Stimulated activated CD8-positive, alpha-beta memory T cell treated with anti-CD3 and anti-CD28 coated beads, Interleukin-12 subunit alpha, Interleukin-12 subunit beta, amount 100 ng/mL, for 4 hours (primary cell): ENCODE results near the gene CMTM4.

Experiments
- DNase-seq: peaks from one replicate; pipeline ENCODE4 v3.0.0-alpha.2; 2020; ENCODE audit warnings: low read depth

Gene CMTM4

DNA sequence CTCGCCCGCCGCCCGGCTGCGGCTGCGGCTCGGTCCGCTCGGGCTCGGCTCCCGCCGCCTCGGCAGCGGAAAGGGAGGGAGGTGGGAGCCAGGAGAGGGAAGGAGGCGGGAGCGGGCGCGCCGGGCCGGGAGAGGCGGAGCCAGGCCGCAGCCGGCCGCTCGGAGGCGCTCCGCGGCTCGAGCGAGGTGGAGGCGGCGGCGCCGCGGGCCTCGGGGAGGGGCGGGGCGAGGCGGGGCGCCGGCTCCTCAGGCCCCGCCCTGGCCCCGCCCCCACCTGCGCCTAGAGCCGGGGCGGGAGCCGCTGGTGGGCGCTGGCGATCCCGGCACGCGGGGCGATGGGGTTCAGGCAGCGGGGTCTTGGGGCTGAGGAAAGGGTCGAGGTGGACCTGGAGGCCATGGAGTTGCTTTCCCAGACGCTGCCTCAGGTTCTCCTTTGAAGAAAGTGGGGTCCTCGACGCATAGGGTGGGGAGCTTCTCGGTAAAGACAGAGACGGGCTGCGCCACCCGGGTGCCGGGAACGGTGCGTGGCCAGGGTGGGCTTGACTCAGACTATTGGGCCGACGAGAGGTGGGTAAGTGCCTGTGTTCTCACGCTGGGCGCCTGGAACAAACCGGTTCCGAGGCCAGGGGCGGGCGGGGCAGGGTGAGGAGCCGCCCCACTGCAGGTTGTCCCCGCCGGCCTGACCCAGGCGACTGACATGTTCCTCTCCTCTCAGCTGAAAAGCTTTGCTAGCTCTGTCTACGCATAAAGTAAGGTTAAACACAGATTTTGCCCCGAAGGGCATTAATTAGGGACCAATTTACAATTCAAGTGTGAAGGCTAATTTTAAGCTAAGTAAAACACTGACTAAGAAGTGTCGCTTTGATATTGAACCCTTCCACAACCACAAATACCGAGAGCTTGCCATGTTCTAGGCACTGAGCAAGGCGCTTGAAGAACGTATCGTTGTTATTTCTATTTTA, at the start of gene CMTM4:
Gene CMTM4 (minus strand): TSS at position 75 of the 962 bp plus-strand sequence. CDS start 218 bp downstream, outside the sequence.
- peak; percentile 64 for DNase-seq

DNA sequence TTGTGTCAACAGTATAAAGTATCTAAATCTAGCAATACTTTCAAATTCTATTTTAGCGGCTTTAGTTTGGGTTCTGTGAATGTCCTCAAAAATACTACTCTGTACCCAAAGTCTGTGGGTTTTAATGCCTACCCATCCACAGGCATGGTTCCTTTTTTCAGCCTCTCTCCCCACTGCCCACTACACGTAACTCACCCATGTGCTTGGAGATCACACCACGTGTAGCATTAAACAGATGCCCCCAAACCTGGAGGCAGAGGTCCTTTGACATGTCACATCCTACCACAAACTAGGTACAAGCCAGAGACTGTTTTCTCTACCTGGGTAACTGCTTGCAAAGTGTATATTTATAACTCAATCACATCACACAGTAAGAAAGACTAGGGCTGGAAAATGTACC, 49.5 kb upstream of the CMTM4 start:
- no peak for DNase-seq

DNA sequence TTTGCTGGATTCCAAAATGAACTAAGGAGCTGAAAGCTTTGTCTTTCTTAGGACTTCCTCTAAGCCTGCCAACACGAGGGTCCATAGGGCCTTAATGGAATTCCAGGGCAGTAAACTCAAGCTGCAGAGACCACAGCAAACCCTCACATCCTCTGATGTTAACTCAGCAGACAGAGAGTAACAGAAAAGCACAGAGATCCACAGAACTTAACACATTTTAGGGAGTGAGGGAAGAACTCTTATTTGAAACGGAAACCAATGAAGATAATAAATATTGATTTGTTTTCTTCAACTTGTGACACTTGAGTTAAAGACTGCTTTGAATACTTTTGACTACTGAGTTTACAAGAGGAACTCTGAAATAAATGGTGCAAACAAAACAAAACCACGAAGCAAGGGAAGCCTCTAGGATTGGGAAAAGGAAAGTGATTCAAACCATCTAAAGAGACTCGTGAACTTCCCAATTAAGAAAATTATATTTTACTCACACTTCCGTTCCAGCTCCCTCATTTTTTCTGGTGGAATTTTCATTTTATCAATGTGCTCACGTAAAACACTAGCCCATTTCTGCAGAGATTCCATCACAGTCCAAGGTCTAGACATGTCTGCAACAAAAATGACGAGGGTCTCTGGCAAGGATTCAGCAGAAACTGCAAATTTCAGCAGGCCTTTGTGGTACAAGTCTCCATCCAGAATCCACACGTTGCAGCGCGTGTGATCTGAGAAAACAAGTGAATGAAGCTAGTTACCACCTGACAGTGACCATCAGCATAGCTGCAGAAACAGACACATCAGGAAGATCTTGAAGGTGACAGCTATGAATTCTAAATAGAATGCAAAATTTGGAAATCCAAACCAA, 45.6 kb upstream of the CMTM4 start:
- DNase-seq, result no peak

DNA sequence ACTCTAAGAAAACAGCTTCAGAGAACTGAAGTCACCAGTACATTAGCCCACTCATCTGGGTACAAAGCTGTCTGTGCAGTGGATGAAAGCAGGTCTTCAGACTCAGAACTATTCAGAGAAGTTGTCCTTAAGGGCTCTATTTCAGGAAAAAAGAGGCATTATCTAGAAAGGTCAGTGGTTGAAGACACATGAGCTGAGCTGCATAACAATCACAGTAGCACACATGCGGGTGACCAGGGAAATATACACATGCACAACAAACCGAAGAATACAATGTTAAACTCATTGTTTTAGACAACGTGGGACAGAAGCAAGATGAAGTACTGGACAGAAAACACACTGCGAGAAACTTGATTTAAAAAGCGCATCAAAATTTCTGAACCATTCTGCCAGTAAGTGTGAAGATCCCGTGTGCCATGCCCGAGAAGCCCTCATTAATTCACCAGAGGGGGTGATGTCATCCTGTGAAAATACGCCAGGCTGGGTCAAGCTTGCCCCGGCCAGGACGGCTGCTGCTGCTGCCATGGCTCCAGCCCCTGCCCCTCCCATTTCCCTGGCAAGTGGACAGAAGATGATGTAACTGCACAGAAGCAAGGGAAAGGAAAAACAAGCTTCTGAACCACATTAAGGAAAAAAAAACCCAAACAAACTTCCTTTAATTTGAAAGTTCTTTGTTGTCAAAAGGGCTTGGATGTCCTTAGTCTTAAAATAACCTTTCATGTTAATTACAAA, 44.8 kb upstream of the CMTM4 start:
- DNase-seq, result no peak

DNA sequence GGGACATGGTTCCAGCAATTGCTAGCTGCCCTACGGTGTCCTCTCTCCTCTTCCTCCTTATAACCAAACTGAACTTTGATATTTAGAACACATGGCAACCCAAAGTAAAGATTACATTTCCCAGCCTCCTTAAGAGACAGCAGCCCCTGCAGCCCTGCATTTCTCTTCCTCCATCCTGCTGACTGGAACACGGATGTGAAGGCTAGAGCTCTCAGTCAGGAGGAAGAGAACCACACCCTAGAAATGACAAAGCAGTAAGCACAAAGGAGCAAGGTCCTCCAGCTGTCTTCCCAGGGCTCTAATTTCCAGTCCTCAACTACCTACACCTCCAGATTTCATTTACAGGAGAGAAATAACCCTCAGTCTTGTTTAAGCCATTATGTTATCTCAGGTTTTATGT, 44.0 kb upstream of the CMTM4 start:
- DNase-seq, result no peak

DNA sequence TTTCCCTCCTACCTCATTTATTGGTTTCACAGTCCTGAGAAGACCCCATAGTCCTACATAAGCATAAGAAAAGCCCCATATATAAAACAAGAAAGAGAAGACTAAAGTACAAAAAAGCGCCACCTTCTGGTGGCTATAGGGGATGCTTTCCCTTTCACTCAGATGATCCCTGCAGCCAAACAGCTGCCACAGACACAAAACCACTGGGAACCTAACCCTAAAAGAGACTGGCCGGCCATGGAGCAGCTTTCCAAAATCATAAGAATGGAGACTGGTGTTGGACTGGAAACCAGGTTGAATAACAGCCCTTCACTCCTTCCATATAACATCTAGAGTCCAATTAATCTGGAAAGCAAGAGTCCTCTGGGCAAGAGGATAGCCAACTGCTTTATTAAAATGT, 43.5 kb upstream of the CMTM4 start:
- DNase-seq, result no peak

DNA sequence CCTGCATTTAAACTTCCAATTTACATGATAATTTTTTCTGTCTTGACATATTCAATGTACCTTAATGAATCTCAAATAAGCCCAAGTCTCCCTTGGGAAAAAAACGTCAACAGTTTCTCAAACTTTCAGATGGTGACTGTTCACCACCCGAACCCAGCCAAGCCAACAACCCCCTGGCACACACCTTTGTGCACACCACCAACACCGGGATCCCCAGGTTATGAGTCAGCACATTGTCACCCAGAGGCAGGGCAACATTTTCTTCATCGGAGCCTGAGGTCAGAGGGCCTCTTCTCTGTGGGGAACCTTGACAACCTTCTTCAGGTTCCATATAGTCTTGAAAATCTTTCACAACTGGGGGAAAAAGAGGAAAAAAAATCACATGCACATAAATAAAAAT, 39.3 kb upstream of the CMTM4 start:
- DNase-seq, result no peak

DNA sequence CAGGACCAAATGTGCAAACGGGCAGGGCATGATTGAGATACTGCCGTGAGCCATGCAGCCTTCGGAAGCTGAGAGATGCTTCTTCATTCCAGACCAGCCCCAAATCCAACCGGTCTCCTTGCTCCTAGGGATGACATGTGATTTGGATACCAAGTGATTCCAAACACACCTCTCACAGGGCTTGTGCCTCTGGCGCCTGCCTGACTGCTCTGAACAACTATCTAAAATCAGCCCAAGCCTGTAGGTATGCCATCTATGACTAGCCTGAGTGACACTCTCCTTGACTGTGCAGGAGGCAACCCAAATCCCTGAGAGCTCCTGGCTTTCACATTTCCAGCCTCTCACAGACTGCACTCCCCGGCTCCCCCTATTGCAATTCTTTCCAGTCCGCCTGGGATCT, 34.6 kb upstream of the CMTM4 start:
- no peak for DNase-seq

DNA sequence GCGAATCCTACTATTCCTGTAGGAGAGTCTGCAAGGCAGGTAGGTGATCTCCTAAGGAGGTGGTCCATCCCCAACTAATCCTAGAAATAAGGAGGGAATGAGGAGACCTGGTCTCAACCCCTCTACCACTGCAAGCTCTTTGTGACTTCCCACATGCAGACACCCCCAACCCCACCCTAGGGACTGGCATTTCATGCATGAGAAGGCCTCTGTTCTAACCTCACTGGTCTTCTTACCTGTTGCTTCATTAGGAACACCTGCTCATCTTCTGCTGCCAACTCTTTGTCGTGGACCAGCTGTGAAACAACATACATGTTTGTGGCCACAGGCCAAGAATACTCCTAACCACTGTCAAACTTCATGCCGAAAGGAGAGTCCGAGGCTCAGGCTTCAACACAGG, 32.3 kb upstream of the CMTM4 start:
- no peak for DNase-seq

DNA sequence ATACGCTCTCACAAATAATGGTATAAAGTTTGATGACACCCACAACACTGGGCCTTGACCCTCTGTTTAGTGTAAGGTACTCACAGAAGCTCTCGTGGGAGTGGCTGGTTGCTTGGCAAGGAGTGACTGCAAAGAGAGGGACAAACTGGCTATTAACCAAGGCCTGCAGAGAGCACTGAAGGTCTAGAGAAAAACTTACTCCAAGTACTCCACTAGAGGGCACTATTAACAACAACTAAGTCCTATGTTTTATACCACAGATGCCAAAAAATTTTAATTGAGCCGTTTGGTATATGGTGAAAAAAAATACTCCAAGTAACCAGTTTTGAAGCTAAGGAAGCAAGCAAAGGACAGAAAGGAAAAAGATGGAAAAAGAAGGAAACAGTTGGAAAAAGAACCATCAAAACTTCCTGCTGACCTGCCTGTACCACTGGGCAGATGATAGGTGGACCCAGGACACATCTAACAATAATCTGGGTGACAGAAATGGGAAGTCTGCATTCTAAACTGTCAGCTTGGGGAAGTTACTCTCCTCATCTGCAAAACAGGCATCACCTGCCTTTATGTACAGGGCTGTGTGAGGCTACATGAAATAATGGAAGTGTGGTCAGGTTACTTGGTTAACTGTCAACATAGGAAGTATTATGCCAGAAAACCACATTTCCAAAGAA, 31.7 kb upstream of the CMTM4 start:
- no peak for DNase-seq

DNA sequence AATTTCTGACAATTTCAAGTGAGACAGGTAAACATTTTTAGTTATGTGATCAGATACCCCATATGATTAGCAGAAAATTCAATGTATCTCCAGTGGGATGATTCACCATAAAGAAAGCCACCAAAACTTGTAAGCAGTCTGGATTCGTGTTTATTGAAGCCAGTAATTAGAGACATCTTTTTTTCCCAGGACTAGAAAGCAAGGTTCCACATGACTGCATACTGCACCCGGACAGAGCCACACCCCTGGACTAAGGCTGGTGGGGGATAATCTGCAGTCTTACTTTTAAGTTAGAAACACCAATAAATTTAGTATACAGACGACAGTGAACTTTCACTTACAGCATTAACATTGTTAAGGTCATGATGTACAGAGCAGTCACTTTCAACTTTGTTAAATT, 24.2 kb upstream of the CMTM4 start:
- no peak for DNase-seq

DNA sequence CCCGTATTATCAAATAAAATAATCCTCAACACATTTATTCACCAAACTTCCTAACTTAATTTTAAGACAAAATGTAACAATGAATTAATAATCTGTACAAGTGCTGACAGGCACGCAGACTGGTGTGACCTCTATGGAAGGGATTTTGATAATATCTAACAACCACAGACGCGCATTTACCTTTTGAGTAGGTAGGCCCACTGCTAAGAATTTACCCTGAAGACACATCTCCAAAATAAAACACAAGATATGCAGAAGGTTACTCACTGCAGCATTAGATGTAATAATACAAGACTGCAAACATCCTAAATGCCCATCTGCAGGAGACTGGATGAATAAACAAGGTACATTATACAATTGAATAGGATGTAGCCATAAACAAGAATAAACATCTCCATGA, 22.7 kb upstream of the CMTM4 start:
- DNase-seq, result no peak

DNA sequence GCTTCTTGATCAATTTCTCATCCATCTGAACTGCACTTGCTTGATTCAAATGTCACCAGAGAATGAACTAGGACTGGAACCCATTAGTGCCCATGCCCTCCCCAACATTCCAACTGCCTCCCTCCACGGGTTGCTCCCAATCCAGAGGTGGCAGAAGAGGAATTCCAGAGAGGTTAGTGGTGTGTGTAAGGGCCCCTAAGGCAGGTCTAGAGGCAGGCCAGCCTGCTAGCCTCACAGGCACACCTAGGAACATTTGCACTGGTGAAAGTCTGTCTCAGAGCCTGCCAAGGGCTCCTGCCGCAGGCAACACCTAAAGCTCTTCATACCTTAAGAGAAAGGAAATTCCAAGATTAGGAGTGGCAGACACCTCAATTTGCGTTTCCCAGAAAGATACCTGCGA, 21.2 kb upstream of the CMTM4 start:
- no peak for DNase-seq

DNA sequence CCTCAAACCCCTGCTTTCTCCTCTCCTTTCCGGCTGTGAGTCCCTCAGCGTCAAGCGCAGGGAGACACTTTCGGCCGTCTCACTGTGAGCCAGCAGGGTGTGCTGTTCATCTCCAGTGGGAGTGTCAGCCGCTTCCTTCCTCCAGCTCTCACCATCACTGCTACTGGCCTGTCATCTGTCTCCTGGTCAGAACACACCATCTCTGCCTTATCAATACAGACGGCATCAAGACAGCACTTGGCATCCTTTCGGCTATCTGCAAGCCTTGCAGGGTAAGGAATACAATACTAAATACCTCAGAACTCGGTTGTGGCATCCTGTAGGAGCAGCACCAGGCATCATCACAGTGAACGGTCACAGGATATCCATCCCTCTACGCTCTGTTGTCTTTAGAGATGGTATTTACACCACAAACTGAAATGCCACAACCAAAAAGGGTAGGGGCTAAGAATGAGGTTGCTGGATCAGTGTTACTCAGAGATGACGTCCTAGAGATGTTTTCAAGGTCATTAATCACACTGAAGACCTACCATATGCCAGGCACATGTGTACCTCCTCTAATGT, 20.7 kb upstream of the CMTM4 start:
- no peak for DNase-seq

DNA sequence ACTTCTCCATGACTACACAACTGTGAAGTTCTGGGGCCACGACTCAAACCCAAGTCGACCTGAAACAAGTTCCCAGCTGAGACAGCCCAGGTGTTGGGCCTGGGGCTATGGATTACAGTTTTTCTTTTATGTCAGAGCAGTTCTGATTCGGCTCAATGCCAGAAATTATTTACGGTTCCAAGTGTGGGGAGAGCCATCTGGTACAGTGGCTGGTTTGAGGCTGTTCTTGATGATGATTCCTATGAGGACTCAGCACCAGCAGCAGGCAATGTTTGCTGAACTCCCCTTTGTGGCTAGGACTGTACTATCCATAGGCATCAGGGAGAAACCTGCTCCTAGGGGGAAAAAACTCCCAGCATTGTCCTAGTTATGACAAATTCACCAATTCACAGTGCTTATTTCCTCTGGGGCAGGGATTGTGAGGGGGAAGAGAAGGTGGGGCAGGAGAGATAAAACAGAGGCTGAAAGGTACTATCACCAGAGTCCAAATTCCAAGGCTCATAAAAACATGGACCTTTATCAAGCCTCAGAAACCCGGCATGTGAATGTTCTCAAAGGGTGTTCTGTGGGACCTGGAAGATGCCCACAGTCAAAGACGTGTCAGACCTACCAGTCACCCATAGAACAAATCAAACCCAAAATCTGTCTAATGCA, 18.2 kb upstream of the CMTM4 start:
- DNase-seq, result no peak

DNA sequence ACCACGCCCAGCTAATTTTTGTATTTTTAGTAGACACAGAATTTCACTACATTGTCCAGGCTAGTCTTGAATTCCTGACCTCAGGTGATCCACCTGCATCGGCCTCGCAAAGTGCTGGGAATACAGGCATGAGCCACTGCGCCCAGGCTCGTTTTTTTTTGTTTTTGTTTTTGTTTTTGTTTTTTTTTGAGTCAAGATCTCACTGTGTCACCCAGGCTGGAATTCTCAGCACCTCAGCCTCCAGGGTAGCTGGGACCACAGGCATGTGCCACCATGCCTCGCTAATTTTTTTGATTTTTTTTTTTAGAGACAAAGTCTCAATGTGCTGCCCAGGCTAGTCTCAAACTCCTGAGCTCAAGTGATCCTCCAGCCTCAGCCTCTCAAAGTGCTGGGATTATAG, 17.5 kb upstream of the CMTM4 start:
- DNase-seq, result no peak

DNA sequence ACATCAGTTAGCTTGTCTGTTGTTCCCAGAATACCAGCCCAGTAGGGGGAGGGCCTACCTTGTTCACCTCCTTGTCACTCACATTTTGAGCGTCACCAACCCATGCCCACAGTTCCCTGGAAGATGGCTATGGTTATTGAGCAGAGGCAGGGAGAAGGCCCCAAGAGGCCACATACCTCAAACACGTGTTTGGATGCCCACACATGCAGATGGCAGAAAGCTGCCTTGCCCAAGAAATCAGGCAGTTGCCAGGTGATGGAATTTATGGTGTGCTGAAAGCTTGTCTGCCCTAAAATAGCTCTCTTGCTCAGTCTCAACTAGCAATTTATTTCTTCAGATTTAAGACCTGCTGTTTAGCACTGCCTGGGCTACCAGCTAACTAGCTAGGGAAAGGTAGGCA, 16.5 kb upstream of the CMTM4 start:
- DNase-seq, result no peak

DNA sequence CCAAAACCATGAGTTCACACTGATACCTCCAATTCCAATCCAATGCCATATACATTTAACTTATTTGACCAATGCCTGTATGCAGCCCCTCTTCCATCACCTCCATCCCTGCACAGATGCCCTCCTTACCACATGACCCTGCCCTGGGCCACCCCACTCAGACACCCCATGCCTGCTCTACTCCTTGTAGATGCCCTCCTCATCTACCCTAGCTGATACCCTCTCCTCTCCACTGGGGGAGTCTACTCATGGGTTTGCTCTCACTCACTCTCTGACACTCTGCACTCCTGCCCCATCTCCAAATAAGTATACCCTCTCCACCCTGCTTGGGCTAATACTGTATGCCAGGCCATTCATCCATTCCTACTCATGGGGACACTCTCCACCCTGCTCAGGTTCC, 16.0 kb upstream of the CMTM4 start:
- DNase-seq, result no peak

DNA sequence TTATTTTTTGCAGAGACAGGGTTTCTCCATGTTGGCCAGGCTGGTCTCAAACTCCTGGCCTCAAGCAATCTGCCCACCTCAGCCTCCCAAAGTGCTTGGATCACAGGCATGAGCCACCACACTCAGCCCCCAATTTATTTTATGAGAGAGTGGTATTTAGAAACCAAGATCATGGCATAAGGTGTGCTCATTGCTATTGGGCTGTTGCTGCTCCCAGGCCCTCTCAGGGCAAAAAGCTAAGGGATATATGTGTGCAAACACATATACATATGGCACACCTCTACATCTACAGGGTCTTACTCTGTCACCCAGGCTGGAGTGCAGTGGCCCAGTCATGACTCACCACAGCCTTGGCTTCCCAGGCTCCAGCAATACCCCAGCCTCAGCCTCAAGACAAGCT, 15.0 kb upstream of the CMTM4 start:
- no peak for DNase-seq

DNA sequence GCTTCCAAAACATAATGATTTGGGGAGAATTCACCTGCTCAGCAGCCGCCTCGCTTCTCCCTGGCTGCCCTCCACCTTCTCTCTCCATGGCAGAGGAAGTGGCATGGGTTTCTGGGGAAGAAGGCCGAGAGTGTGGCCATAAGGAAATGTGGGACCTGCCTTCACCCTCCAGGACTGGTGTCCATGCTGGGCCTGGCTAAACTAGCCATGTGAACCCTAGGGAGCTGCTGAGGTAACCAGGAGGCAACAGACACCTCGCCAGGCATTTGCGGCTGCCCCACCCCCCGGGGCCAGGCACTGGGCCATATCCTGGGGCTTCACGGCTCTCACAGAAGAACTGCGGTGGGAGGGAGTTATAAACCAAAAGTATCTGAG, 9.9 kb upstream of the CMTM4 start:
- no peak for DNase-seq
